Stimulated activated CD8-positive, alpha-beta memory T cell treated with anti-CD3 and anti-CD28 coated beads, Interleukin-12 subunit alpha, Interleukin-12 subunit beta, amount 100 ng/mL, for 4 hours (primary cell): Measurements from ENCODE around the gene MX1.

Experiments used
- DNase-seq: peaks from one replicate; pipeline ENCODE4 v3.0.0-alpha.2; 2020; ENCODE audit warnings: low read depth

Gene MX1

DNA sequence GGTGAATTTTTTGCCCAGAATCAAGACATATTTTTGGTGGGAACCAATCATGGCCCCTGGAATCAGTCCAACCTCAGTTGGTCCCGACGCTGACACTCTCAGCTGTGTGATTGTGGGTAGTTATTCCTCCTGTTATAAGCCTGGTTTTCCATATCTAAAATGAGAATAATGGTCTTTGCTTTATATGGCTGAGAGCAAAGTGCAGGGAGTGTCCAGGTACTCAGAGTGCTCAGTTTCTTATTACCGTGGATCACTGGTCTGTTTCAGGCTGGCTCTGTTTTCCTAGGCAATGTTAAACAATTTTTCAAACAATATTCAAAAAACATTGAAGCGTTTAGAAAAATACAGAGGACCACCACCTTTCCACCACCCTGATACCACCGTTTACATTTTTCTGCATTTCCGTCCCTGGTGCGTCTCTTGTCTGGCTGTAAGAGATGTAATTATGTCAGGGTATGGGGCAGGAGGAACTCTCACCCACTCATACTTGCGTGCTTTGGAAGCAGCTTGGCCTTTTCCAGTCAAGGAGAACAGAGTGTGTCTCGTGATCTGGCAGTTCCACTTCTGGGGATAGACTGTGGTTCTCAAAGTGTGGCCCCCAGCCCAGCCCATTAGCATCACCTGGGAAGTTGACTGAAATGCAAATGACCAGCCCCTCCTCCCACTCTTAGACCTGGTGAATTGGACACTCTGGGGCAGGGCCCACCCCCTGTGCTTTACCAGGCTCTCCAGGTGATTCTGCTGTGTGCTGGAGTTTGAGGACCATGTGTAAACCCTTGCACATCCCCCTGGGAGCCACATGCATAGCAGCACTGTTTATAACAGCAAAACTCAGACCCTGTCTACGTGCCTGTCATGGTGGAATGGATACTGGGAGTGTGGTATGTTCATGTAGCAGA lies 6.8 kb downstream of the MX1 start:
- no peak for DNase-seq

GRCh38 chr21:41433566-41433965 lies 7.5 kb downstream of the MX1 start:
- DNase-seq: no peak

- no peak for DNase-seq
Observed at GRCh38 chr21:41435706-41436105, 9.7 kb downstream of the MX1 start.

- DNase-seq: no peak
Observed at GRCh38 chr21:41437729-41438128, 11.7 kb downstream of the MX1 start.

- no peak for DNase-seq
Observed at GRCh38 chr21:41438425-41439113, 12.5 kb downstream of the MX1 start.

DNA sequence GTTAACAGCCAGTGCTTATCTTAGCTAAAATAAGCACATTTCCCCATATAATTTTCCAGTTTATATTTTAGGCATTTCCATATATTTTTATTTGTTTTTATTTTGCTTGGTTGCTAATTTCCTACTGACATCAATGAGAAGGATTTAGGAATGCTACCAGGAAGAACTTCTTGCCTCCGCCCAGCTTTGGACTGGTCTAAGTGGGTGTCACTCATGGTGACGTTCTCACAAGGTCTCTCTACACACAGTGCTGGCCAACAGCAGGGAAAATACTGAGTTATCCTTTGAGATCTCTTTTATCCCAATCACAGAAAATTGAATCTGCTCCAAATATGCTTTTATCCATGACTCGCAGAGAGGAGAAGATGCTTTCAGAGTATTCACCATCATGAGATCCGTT lies 13.2 kb downstream of the MX1 start:
- no peak for DNase-seq

DNA sequence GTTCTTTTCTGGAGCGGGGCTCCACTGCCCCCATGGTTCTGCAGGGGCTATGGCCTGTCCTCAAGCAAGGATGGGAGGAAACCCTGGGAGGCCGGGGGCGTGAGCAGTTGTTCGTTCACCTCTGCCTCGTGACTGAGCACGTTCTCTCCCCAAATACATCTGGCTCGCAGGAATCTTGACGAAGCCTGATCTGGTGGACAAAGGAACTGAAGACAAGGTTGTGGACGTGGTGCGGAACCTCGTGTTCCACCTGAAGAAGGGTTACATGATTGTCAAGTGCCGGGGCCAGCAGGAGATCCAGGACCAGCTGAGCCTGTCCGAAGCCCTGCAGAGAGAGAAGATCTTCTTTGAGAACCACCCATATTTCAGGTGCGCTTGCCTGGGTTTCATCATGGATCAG lies 15.5 kb downstream of the MX1 start:
- DNase-seq: no peak

GRCh38 chr21:41442481-41443186 lies 16.6 kb downstream of the MX1 start:
- DNase-seq: no peak

- DNase-seq: no peak
Observed at GRCh38 chr21:41443562-41443961, 17.5 kb downstream of the MX1 start.

DNA sequence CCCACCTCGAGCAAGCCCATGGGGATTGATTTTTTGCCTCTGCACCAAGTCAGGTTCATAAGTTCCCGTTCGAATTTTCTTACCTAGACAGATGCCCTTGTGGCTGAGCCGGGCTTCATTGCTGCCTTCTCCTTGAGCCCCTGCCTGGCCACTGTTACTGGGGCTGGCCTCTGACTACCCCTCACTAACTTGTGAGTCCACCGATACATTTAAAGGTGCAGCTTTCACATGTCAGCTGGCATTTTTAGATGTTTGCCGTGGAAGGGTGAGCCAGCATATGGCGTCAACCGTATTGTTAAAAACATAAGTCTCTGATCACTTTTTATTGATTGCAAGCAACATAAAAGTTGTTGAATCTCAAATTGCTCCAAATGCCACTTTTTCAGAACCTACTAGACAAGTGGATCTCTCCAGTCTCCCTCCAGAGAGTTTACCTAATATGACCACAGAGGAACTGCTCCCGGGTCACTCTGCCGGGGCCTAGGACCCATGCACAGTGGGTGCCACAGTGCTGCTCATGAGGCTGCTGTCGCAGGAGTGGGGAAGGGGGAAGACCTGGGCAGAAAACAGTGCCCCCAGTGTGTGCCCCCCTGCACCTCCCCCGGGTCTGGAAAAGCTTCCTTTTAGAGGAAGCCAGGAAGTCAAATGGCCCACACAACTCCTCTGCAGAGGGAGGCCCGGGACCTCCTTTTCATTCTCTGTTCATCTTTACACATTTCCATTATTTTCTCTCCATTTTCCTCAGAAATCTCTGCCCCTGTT lies 18.8 kb downstream of the MX1 start:
- DNase-seq: no peak

GRCh38 chr21:41445465-41445862 lies 19.4 kb downstream of the MX1 start:
- DNase-seq: no peak

DNA sequence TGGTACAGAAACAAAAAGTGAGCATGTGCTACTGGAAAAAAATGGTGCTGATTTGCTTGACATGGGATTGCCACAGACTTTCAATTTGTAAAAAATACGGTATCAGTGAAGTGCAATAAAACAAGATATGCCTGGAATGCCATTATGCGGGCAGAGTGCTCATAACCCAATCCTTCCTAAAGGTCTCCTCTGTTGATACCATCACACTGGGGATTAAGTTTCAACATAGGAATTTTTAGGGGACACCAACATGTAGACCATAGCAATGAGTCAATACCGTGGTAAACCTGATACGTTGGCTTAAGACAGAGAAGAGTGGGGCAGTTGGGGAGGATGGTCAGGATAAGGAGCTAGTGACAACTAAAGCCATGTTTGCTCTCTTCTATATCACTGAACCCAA lies 20.5 kb downstream of the MX1 start:
- no peak for DNase-seq

- no peak for DNase-seq
Observed at GRCh38 chr21:41447356-41447755, 21.3 kb downstream of the MX1 start.

- no peak for DNase-seq
Observed at GRCh38 chr21:41449613-41450012, 23.6 kb downstream of the MX1 start.

GRCh38 chr21:41451753-41452676 lies 26.0 kb downstream of the MX1 start:
- no peak for DNase-seq

GRCh38 chr21:41453198-41453597 lies 27.2 kb downstream of the MX1 start:
- DNase-seq: no peak

GRCh38 chr21:41453761-41454160 lies 27.7 kb downstream of the MX1 start:
- no peak for DNase-seq

GRCh38 chr21:41458121-41458520 lies 32.1 kb downstream of the MX1 start:
- no peak for DNase-seq

DNA sequence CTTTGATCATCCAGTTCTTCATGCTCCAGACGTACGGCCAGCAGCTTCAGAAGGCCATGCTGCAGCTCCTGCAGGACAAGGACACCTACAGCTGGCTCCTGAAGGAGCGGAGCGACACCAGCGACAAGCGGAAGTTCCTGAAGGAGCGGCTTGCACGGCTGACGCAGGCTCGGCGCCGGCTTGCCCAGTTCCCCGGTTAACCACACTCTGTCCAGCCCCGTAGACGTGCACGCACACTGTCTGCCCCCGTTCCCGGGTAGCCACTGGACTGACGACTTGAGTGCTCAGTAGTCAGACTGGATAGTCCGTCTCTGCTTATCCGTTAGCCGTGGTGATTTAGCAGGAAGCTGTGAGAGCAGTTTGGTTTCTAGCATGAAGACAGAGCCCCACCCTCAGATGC lies 32.5 kb downstream of the MX1 start:
- DNase-seq: no peak

- no peak for DNase-seq
Observed at GRCh38 chr21:41459884-41460534, 34.0 kb downstream of the MX1 start.
